HL-60 (cell line): ENCODE measurements around the gene GALNT17.

Experiments used
- DNase-seq, 2 experiments: peaks; one replicate each; pipeline ENCODE4 v3.0.0-alpha.2; 2010 to 2020; ENCODE audit warnings: low read depth in 1 of 2, low spot score in 1 of 2
- H3K27ac ChIP-seq: fragments of 250-450 bp; sonication (Bioruptor Pico); replicated peaks from 2 replicates; pipeline ENCODE4 v1.5.1; 2020; ENCODE audit warnings: mild to moderate bottlenecking, moderate library complexity
- H3K27me3 ChIP-seq: fragments of 250-450 bp; sonication (Bioruptor Pico); 2 replicates; pipeline ENCODE4 v1.5.1; 2021; ENCODE audit warnings: mild to moderate bottlenecking, moderate library complexity; ENCODE audit not compliant: insufficient read depth, poor library complexity, severe bottlenecking
- H3K4me3 ChIP-seq: replicated peaks from 2 replicates; pipeline ENCODE4 v1.5.1; 2011; ENCODE audit warnings: mild to moderate bottlenecking, control low read depth, low read length; ENCODE audit not compliant: insufficient read depth
- GABPA ChIP-seq: IDR thresholded peaks from 2 replicates; pipeline ENCODE4 v1.6.1; 2012; ENCODE audit warnings: low read depth
- POLR2AphosphoS5 ChIP-seq: IDR thresholded peaks from 2 replicates; pipeline ENCODE4 v1.6.1; 2012; ENCODE audit warnings: low read depth
- SPI1 ChIP-seq: IDR thresholded peaks from 2 replicates; pipeline ENCODE4 v1.6.1; 2012; ENCODE audit warnings: low read depth, mild to moderate bottlenecking, borderline replicate concordance
- TF ChIP-seq, protein P1 (sequence below): IDR thresholded peaks from one replicate; pipeline ENCODE4 v1.5.1; 2011; ENCODE audit warnings: low read length, control low read depth, inconsistent platforms; ENCODE audit not compliant: insufficient read depth
- TF ChIP-seq, protein P2 (sequence below): IDR thresholded peaks from 2 replicates; pipeline ENCODE4 v1.6.1; 2012; ENCODE audit warnings: low read depth; ENCODE audit not compliant: insufficient replicate concordance

The GALNT17 gene

DNA sequence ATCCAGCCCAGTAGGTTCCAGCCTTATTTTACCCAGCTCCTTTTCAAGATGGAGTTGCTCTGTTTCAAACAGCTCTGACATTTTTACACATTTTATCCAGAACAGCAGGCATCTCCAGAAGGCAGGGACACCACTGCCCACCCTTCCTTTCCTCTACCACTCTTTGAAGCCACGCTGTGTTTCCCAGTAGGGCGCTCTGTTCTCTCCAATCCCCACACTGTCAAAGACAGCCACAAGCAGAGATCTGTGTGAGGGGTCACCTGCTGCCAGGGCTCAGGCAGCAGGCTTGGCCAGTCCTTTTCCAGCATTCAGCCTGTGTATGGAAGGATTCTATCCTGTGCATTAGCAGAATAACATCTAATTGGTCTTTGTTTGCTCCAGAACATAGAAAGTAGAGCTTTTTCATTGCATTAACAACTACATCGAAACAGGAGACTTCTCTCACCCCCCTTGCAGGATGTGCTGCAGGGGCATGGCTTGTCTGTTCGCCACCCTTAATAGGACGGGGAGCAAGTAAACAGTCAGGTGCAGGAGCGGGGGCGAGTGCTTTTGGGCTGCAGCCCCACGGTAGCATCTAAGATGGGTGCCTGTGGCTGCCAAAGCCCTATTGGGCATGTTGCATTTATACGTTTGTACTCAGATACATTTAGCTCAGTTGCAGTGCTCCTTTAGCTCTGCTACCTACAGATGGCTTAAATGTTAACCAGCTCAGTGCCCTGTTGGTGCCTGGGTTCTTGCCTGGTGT lies 326.1 kb downstream of the GALNT17 start:
- TF ChIP-seq, protein P1, sequence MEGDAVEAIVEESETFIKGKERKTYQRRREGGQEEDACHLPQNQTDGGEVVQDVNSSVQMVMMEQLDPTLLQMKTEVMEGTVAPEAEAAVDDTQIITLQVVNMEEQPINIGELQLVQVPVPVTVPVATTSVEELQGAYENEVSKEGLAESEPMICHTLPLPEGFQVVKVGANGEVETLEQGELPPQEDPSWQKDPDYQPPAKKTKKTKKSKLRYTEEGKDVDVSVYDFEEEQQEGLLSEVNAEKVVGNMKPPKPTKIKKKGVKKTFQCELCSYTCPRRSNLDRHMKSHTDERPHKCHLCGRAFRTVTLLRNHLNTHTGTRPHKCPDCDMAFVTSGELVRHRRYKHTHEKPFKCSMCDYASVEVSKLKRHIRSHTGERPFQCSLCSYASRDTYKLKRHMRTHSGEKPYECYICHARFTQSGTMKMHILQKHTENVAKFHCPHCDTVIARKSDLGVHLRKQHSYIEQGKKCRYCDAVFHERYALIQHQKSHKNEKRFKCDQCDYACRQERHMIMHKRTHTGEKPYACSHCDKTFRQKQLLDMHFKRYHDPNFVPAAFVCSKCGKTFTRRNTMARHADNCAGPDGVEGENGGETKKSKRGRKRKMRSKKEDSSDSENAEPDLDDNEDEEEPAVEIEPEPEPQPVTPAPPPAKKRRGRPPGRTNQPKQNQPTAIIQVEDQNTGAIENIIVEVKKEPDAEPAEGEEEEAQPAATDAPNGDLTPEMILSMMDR = no peak
- TF ChIP-seq POLR2AphosphoS5 (no peak), GABPA (no peak), SPI1 (no peak)
- TF ChIP-seq, protein P2, sequence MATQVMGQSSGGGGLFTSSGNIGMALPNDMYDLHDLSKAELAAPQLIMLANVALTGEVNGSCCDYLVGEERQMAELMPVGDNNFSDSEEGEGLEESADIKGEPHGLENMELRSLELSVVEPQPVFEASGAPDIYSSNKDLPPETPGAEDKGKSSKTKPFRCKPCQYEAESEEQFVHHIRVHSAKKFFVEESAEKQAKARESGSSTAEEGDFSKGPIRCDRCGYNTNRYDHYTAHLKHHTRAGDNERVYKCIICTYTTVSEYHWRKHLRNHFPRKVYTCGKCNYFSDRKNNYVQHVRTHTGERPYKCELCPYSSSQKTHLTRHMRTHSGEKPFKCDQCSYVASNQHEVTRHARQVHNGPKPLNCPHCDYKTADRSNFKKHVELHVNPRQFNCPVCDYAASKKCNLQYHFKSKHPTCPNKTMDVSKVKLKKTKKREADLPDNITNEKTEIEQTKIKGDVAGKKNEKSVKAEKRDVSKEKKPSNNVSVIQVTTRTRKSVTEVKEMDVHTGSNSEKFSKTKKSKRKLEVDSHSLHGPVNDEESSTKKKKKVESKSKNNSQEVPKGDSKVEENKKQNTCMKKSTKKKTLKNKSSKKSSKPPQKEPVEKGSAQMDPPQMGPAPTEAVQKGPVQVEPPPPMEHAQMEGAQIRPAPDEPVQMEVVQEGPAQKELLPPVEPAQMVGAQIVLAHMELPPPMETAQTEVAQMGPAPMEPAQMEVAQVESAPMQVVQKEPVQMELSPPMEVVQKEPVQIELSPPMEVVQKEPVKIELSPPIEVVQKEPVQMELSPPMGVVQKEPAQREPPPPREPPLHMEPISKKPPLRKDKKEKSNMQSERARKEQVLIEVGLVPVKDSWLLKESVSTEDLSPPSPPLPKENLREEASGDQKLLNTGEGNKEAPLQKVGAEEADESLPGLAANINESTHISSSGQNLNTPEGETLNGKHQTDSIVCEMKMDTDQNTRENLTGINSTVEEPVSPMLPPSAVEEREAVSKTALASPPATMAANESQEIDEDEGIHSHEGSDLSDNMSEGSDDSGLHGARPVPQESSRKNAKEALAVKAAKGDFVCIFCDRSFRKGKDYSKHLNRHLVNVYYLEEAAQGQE = no peak
- Histone ChIP-seq H3K4me3 (no peak overlapping the region), H3K27me3 (no peaks in the 10 kb centered on the region), H3K27ac (no peak overlapping the region)
- DNase-seq = no peak

DNA sequence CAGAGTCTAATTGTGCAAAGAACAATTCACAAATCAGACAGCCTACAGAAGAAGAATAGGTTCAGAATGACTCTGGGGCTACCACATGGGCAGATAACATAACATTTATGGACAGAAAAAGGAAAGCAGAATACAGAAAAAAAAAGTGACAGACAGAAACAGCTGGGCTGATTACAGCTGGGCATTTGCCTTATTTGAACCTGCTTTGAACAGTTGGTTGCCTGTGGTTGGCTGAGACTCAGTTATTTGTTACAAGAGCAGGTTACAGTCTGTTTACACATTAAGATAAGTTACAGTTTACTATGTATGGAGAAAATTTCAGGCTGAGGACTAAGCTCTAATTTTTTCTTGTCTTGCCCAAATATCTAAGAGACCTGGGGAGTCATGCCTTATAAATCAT lies 327.2 kb downstream of the GALNT17 start:
- no peak for DNase-seq
- Histone ChIP-seq H3K4me3 (no peak overlapping the region), H3K27ac (no peak overlapping the region), H3K27me3 (no peaks in the 10 kb centered on the region)
- TF ChIP-seq POLR2AphosphoS5 = no peak
- TF ChIP-seq, protein P2 = no peak
- TF ChIP-seq, protein P1 = no peak

DNA sequence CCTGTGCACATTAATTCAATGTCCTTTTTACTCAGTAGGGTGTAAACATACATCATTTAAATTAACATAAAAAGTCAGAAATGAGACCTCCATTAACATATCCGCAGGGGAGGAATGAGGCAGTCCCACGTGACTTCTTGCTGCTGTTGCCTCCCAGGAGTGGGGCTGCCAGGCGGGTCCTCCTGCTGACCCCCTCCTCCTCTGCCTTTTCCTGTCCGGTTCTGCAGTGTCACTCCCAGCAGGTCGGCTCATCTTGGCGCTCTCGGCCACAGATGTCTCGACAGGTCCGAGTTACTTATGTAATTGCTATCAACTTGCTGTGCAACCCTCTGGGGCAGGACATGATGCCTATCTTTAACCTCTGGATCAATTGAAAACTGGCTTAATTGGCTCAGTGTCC lies 329.6 kb downstream of the GALNT17 start:
- Histone ChIP-seq H3K27ac (no peak overlapping the region), H3K4me3 (no peak overlapping the region), H3K27me3 (no peaks in the 10 kb centered on the region)
- DNase-seq = no peak
- TF ChIP-seq SPI1 = no peak
- TF ChIP-seq, protein P2 = no peak
- TF ChIP-seq POLR2AphosphoS5 = no peak
- no peak for TF ChIP-seq GABPA
- TF ChIP-seq, protein P1 = no peak
